Thyroid gland (tissue), 4 donors: ENCODE data around the gene GALNT2. TPM values are rescaled to one million over a fixed set of nuclear protein-coding genes. Genes with fewer than 3 reads are reported as not detected.
A peak's percentile ranks its signal among the peaks of the same experiment; 100 is the strongest.

Experiments used
- DNase-seq, 2 donors: peaks; one replicate each; pipeline ENCODE4 v3.0.0-alpha.2; 2019
- H3K27ac ChIP-seq, 3 donors: fragments of 200-600 bp; sonication (generic); 1 replicate in 2 of 3; 2 replicates in 1 of 3; pipeline ENCODE4 v1.5.1; 2016 to 2019; ENCODE audit warnings: mild to moderate bottlenecking in 1 of 3, moderate library complexity in 1 of 3
- H3K27me3 ChIP-seq: fragments of 200-600 bp; sonication (generic); one replicate; pipeline ENCODE4 v1.5.1; 2019
- H3K36me3 ChIP-seq, 2 donors: fragments of 200-600 bp; sonication (generic); one replicate each; pipeline ENCODE4 v1.5.1; 2016 to 2019
- H3K4me1 ChIP-seq, 2 donors: fragments of 200-600 bp; sonication (generic); one replicate each; pipeline ENCODE4 v1.5.1; 2017 to 2019
- H3K4me3 ChIP-seq, 3 donors: fragments of 200-600 bp; sonication (generic); replicated peaks in 1 of 3; 1 replicate in 2 of 3; 2 replicates in 1 of 3; pipeline ENCODE4 v1.5.1; 2016; ENCODE audit warnings: mild to moderate bottlenecking in 1 of 3
- H3K9me3 ChIP-seq: fragments of 200-600 bp; sonication (generic); one replicate; pipeline ENCODE4 v1.5.1; 2017
- POLR2A ChIP-seq, 2 donors: fragments of 450-650 bp; IDR thresholded peaks; one replicate each; pipeline ENCODE4 v1.6.1; 2017; ENCODE audit warnings: antibody characterized with exemption in 2 of 2, mild to moderate bottlenecking in 2 of 2, moderate library complexity in 1 of 2
- WGBS, 2 donors: methylation state at CpG; one replicate each; pipeline ENCODE4 v1.1.5; 2017; 5-methylcytosine and 5-hydroxymethylcytosine counted together
- intact Hi-C: fragments of 100-400 bp; cut with DNase I; formaldehyde crosslinking; loops from one replicate; pipeline ENCODE4 v1.15.1; 2023
- total RNA-seq, 4 donors: library from RNA; depleted of rRNA; stranded (reverse); fragments of >200 nt; gene quantifications; one replicate each; pipeline ENCODE4 v1.2.3, GENCODE V29; 2016
- TF ChIP-seq, protein P1 (sequence below), 6 experiments: fragments of 200-600 bp in 3 of 6; fragments of 450-650 bp in 3 of 6; sonication (generic) in 3 of 6; IDR thresholded peaks; one replicate each; pipeline ENCODE4 v1.5.1; 2016 to 2019; ENCODE audit warnings: antibody characterized with exemption in 6 of 6, mild to moderate bottlenecking in 2 of 6, inconsistent platforms in 1 of 6, moderate library complexity in 1 of 6

GALNT2 gene
- total RNA-seq, 4 donors from 2014 or later: 26.2 to 48.9 (median 42.3) TPM

DNA sequence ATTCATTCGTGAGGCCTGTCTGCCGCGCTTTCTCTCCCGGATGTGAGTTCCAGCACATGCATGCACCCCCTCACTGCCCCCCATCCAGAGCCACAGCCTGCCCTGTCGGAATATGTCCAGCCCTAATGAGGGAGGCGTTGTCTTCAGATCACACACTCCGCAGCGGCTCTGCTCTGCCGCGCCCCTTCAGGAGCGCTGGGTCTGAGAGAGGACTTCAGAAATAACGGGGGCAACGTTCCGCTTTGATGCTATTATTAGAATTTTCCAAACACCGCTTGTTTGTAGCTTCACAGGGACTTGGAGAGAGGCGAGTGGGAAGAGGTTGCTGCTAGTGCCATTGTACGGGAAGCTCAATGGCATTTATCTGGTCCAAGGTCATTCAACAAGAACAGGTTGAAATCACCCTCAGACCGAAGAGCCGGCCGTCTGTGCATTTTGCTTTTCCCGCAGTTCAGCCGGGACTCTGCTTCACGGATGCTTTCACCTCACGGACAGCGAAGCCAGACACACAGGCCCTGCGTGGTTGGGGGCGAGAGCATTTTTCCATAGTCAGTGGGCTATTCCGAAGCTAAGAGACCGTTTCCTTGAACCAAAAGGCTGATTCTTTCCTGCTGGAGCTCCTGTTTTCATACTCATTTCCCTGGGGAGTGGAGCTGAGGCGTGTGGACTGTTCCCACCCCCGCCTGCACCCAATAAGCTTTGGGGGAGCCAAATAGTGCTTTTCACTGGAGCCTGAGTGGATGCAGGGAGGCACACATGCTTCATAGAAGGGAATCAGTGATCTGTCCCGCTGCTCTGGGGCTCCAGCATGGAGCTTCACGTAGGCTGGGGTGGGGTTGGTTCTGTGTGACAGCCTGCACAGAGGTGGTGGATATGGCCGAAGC lies 69.7 kb downstream of the GALNT2 start:
- intact Hi-C loops: no loop called here
- Histone ChIP-seq H3K4me1 (peaks cover 17 to 38% of the 10 kb centered on the region in 2 donors), H3K27ac (peak overlapping the region; percentile 23 to 50 (median 39)), H3K9me3 (no peaks in the 10 kb centered on the region), H3K27me3 (no peaks in the 10 kb centered on the region), H3K36me3 (no peaks in the 10 kb centered on the region), H3K4me3 (no peak overlapping the region)
- WGBS, 2 donors: 45% methylated on average over 31 to 34 of the region's 34 CpGs
- TF ChIP-seq, protein P1, sequence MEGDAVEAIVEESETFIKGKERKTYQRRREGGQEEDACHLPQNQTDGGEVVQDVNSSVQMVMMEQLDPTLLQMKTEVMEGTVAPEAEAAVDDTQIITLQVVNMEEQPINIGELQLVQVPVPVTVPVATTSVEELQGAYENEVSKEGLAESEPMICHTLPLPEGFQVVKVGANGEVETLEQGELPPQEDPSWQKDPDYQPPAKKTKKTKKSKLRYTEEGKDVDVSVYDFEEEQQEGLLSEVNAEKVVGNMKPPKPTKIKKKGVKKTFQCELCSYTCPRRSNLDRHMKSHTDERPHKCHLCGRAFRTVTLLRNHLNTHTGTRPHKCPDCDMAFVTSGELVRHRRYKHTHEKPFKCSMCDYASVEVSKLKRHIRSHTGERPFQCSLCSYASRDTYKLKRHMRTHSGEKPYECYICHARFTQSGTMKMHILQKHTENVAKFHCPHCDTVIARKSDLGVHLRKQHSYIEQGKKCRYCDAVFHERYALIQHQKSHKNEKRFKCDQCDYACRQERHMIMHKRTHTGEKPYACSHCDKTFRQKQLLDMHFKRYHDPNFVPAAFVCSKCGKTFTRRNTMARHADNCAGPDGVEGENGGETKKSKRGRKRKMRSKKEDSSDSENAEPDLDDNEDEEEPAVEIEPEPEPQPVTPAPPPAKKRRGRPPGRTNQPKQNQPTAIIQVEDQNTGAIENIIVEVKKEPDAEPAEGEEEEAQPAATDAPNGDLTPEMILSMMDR (IDR thresholded peaks at IDR 0.05): no peak
- no peak for TF ChIP-seq POLR2A (IDR thresholded peaks at IDR 0.05)
- DNase-seq: peak; percentile 51 to 55

DNA sequence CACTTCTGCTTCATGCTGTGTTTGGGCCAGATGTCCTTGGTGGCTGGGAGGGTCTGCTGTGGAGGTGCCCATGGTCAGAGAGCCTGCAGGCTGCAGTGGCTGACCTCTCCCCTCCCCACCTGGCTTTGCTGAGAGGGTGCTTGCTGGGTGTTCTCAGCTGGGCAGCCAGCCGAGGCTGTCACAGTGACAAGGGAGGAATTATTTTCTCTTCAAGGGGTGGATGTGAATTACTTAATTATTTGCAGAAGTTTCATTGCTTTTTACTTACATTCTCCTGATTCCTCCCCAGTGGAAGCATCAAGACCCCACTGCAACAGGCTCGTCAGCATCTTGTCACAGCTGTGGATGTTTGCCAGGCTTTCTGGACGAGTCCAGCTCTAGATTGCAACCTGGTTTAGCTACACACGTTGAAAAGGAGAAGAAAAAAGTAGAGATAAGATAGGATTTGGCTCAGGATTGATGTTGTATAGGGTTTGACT lies 70.3 kb downstream of the GALNT2 start:
- intact Hi-C loops: no loop called here
- H3K36me3 ChIP-seq: no peaks in the 10 kb centered on the region
- DNase-seq: peak; percentile 63 to 67
- no peak overlapping the region for H3K4me3 ChIP-seq
- H3K4me1 ChIP-seq: peaks cover 17 to 37% of the 10 kb centered on the region in 2 donors
- no peaks in the 10 kb centered on the region for H3K9me3 ChIP-seq
- TF ChIP-seq, protein P1 (IDR thresholded peaks at IDR 0.05): no peak
- no peak for TF ChIP-seq POLR2A (IDR thresholded peaks at IDR 0.05)
- no peaks in the 10 kb centered on the region for H3K27me3 ChIP-seq
- peak overlapping the region; percentile 23 to 50 (median 39) for H3K27ac ChIP-seq
- WGBS, 2 donors: 22 to 31% methylated on average over 4 of the region's 4 CpGs

DNA sequence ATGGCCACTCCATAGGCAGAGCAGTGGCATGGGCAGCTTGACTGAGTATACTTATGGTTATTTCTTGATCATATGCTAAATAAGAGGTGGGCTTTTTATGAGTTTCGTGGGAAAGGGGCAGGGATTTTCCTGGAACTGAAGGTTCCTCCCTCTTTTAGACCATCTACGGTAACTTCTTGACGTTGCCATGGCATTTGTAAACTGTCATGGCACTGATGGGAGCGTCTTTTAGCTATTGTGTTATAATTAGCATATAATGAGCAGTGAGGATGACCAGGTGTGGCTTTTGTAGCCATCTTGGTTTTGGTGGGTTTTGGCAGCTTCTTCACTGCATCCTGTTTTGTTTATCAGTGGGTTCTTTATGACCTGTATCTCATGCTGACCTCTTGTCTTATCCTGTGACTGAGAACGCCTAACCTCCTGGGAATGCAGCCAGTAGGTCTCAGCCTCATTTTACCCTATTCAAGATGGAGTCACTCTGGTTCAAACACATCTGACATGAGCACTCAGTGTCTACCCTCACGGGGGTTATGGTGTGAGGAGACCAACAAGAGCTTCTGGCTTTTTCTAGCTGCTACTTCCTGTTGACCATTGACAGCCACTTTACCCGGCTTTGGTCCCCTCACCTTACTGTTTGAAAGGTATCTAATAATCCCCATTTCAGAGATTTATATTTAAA lies 71.7 kb downstream of the GALNT2 start:
- Histone ChIP-seq H3K4me3 (no peak overlapping the region), H3K9me3 (no peaks in the 10 kb centered on the region), H3K4me1 (peaks cover 17 to 42% of the 10 kb centered on the region in 2 donors)

DNA sequence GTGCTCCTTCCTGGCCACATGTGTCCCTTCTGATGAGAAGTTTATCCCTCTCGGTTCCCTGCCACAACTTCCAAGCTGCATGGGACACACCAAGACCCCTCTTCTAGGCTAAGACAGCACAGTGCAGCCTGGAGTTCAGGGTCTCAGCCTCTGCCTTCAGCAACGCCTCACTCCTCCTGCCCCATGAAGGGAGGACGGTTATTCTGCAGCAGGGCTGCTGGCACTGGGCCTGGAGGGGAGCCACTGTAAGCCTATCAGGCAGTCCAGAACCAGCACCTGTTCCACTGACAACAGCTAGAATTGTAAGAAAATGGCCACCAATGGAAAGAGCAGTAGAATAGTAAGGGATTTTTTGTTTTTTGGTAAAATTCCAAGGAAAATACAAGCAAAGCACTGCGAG lies 72.3 kb downstream of the GALNT2 start:
- no peak for DNase-seq
- peaks cover 17 to 42% of the 10 kb centered on the region in 2 donors for H3K4me1 ChIP-seq
- WGBS, 2 donors: 88 to 99% methylated on average over 4 of the region's 4 CpGs
- H3K4me3 ChIP-seq: no peak overlapping the region
- H3K27me3 ChIP-seq: no peaks in the 10 kb centered on the region
- no peak for TF ChIP-seq POLR2A (IDR thresholded peaks at IDR 0.05)
- TF ChIP-seq, protein P1 (IDR thresholded peaks at IDR 0.05): no peak
- no peak overlapping the region for H3K27ac ChIP-seq
- intact Hi-C loops: no loop called here
- H3K36me3 ChIP-seq: no peaks in the 10 kb centered on the region
- no peaks in the 10 kb centered on the region for H3K9me3 ChIP-seq

More for the DNA sequence above, 71.7 kb downstream of the GALNT2 start:
- Histone ChIP-seq H3K27me3 (no peaks in the 10 kb centered on the region), H3K36me3 (no peaks in the 10 kb centered on the region), H3K27ac (no peak overlapping the region)
- TF ChIP-seq POLR2A (IDR thresholded peaks at IDR 0.05): no peak
- TF ChIP-seq, protein P1 (IDR thresholded peaks at IDR 0.05): no peak
- 87 to 94% methylated on average over 7 of the region's 7 CpGs for WGBS, 2 donors
- no peak for DNase-seq
- intact Hi-C loops: no loop called here
